GM23338 (cell line): ENCODE data around the gene LRRC27. TPM values are rescaled to one million over a fixed set of nuclear protein-coding genes. Genes with fewer than 3 reads are reported as not detected.

Source experiments
- ATAC-seq: fragments of 200-7000 bp; cut with Tn5 transposase; 3 replicates; pipeline ENCODE4 v1.9.1; 2020
- DNase-seq: peaks from one replicate; pipeline ENCODE4 v3.0.0-alpha.2; 2015; ENCODE audit warnings: low spot score
- H2AFZ ChIP-seq: fragments of 200-600 bp; sonication (generic); 2 replicates; pipeline ENCODE4 v1.8.0; 2016; ENCODE audit warnings: antibody characterized with exemption, mild to moderate bottlenecking, moderate library complexity
- H3F3A ChIP-seq: fragments of 200-600 bp; sonication (generic); replicated peaks from 2 replicates; pipeline ENCODE4 v1.8.0; 2017; ENCODE audit warnings: antibody characterized with exemption, mixed run types, low read depth
- H3K27ac ChIP-seq: fragments of 200-600 bp; sonication (generic); 2 replicates; pipeline ENCODE4 v1.6.1; 2016; ENCODE audit warnings: low read depth
- H3K27me3 ChIP-seq: fragments of 200-600 bp; sonication (generic); 2 replicates; pipeline ENCODE4 v1.8.0; 2016; ENCODE audit warnings: mild to moderate bottlenecking, mixed run types, moderate library complexity; ENCODE audit not compliant: insufficient read depth
- H3K36me3 ChIP-seq: fragments of 200-600 bp; sonication (generic); 2 replicates; pipeline ENCODE4 v1.8.0; 2016; ENCODE audit warnings: mild to moderate bottlenecking; ENCODE audit not compliant: insufficient read depth
- H3K4me1 ChIP-seq: fragments of 200-600 bp; sonication (generic); 2 replicates; pipeline ENCODE4 v1.8.0; 2016; ENCODE audit warnings: mild to moderate bottlenecking, moderate library complexity; ENCODE audit not compliant: insufficient read depth
- H3K4me2 ChIP-seq: fragments of 200-600 bp; sonication (generic); 2 replicates; pipeline ENCODE4 v1.7.1; 2017; ENCODE audit warnings: mixed run types
- H3K4me3 ChIP-seq: fragments of 200-600 bp; sonication (generic); 2 replicates; pipeline ENCODE4 v1.6.1; 2016; ENCODE audit warnings: mixed run types
- H3K79me2 ChIP-seq: fragments of 200-600 bp; sonication (generic); replicated peaks from 2 replicates; pipeline ENCODE4 v1.8.0; 2017; ENCODE audit warnings: mild to moderate bottlenecking; ENCODE audit not compliant: insufficient read depth
- H3K9me2 ChIP-seq: fragments of 200-600 bp; sonication (generic); 2 replicates; pipeline ENCODE4 v1.8.0; 2017; ENCODE audit not compliant: insufficient read depth
- H4K20me1 ChIP-seq: fragments of 200-600 bp; sonication (generic); replicated peaks from 2 replicates; pipeline ENCODE4 v1.8.0; 2017; ENCODE audit warnings: mild to moderate bottlenecking; ENCODE audit not compliant: insufficient read depth
- H3K27ac Mint-ChIP-seq: 2 replicates; pipeline ENCODE4 v1.8.0; 2020; ENCODE audit warnings: inconsistent platforms, mild to moderate bottlenecking, moderate library complexity, mixed read lengths
- H3K27me3 Mint-ChIP-seq: 3 replicates; pipeline ENCODE4 v1.8.0; 2022; ENCODE audit warnings: low read depth, mild to moderate bottlenecking, moderate library complexity, mixed read lengths, inconsistent platforms; ENCODE audit not compliant: insufficient read depth, poor library complexity
- H3K36me3 Mint-ChIP-seq: 3 replicates; pipeline ENCODE4 v1.8.0; 2021; ENCODE audit warnings: low read depth, mild to moderate bottlenecking, inconsistent platforms, moderate library complexity, mixed read lengths
- H3K4me1 Mint-ChIP-seq: 3 replicates; pipeline ENCODE4 v1.8.0; 2020; ENCODE audit warnings: mild to moderate bottlenecking, inconsistent platforms, mixed read lengths
- H3K4me3 Mint-ChIP-seq: 3 replicates; pipeline ENCODE4 v1.8.0; 2021; ENCODE audit warnings: moderate library complexity, mild to moderate bottlenecking, inconsistent platforms, mixed read lengths
- H3K9me3 Mint-ChIP-seq: 3 replicates; pipeline ENCODE4 v1.8.0; 2020; ENCODE audit warnings: moderate library complexity, mild to moderate bottlenecking, inconsistent platforms, mixed read lengths
- CREB1 ChIP-seq: fragments of 250-450 bp; sonication (Bioruptor Pico); IDR thresholded peaks from 2 replicates; pipeline ENCODE4 v1.5.0; 2020; ENCODE audit warnings: low read depth, mild to moderate bottlenecking, moderate library complexity
- CTCF ChIP-seq, 2 experiments: fragments of 200-600 bp in 1 of 2; sonication (generic) in 1 of 2; conservative IDR thresholded peaks; 2 replicates each; pipeline versions ENCODE4 v1.5.1 to v1.6.1; 2016 to 2017; ENCODE audit warnings: antibody characterized with exemption in 2 of 2, low read depth in 2 of 2, mild to moderate bottlenecking in 2 of 2, moderate library complexity in 1 of 2
- EZH2 ChIP-seq: fragments of 200-600 bp; sonication (generic); IDR thresholded peaks from one replicate; pipeline ENCODE4 v1.8.0; 2017; ENCODE audit warnings: antibody characterized with exemption, mild to moderate bottlenecking, low read depth; ENCODE audit not compliant: unreplicated experiment
- EZH2phosphoT487 ChIP-seq: fragments of 200-600 bp; sonication (generic); IDR thresholded peaks from one replicate; pipeline ENCODE4 v1.8.1; 2018; ENCODE audit warnings: antibody characterized with exemption; ENCODE audit not compliant: unreplicated experiment
- JUNB ChIP-seq: IDR thresholded peaks from one replicate; pipeline ENCODE4 v1.6.1; 2016; ENCODE audit warnings: antibody characterized with exemption; ENCODE audit not compliant: unreplicated experiment
- NANOG ChIP-seq: IDR thresholded peaks from 2 replicates; pipeline ENCODE4 v1.6.1; 2016; ENCODE audit warnings: antibody characterized with exemption, borderline replicate concordance
- POLR2AphosphoS5 ChIP-seq: IDR thresholded peaks from 2 replicates; pipeline ENCODE4 v1.6.1; 2016; ENCODE audit warnings: antibody characterized with exemption, low read depth
- STAT1 ChIP-seq: IDR thresholded peaks from one replicate; pipeline ENCODE4 v1.6.1; 2016; ENCODE audit warnings: antibody characterized with exemption; ENCODE audit not compliant: unreplicated experiment
- ZNF114 ChIP-seq: fragments of 250-450 bp; sonication (Bioruptor Pico); IDR thresholded peaks from 2 replicates; pipeline ENCODE4 v1.5.0; 2020; ENCODE audit warnings: mild to moderate bottlenecking, moderate library complexity
- ZNF331 ChIP-seq: fragments of 250-450 bp; sonication (Bioruptor Pico); IDR thresholded peaks from 2 replicates; pipeline ENCODE4 v1.5.0; 2020; ENCODE audit warnings: low read depth, mild to moderate bottlenecking, moderate library complexity
- polyA plus RNA-seq: library from polyadenylated mRNA; unstranded; fragments of >200 nt; fragmentation: Nextera tagmentation; extraction: Ambion mirVana; gene quantifications from 2 replicates; pipeline ENCODE4 v1.2.1, GENCODE V29; 2016
- total RNA-seq: library from RNA; depleted of rRNA; stranded (reverse); fragments of >200 nt; shearing (Covaris generic); gene quantifications from 2 replicates; pipeline ENCODE4 v1.2.3, GENCODE V29; 2014
- TF ChIP-seq, protein P1 (sequence below): IDR thresholded peaks from one replicate; pipeline ENCODE4 v1.6.1; 2018; ENCODE audit warnings: antibody characterized with exemption; ENCODE audit not compliant: unreplicated experiment
- TF ChIP-seq, protein P2 (sequence below): fragments of 250-450 bp; sonication (Bioruptor Pico); IDR thresholded peaks from 2 replicates; pipeline ENCODE4 v1.5.0; 2020; ENCODE audit warnings: mild to moderate bottlenecking, moderate library complexity
- TF ChIP-seq, protein P3 (sequence below): IDR thresholded peaks from 2 replicates; pipeline ENCODE4 v1.6.1; 2016; ENCODE audit warnings: antibody characterized with exemption

Gene LRRC27
- total and polyA plus RNA-seq, 2 experiments from 2014 or later = 2.9 to 3.5 TPM

GRCh38 chr10:132341017-132341416 lies 9.0 kb downstream of the LRRC27 start:
- no peak overlapping the region for H2AFZ ChIP-seq
- peaks cover 16% of the 10 kb centered on the region for H3K4me1 Mint-ChIP-seq
- no peaks in the 10 kb centered on the region for H3K9me3 Mint-ChIP-seq
- no peak overlapping the region for H3K4me3 Mint-ChIP-seq
- H3K4me2 ChIP-seq = no peak overlapping the region
- H3K36me3 Mint-ChIP-seq = peaks cover 3% of the 10 kb centered on the region; the same call in 1 of the 3 replicates
- TF ChIP-seq CREB1 (CRISPR knock-in tag) = no peak
- no peak for TF ChIP-seq JUNB
- no peak for TF ChIP-seq ZNF331 (CRISPR knock-in tag)
- no peak for TF ChIP-seq NANOG
- no peak for TF ChIP-seq STAT1
- TF ChIP-seq EZH2phosphoT487 = no peak
- TF ChIP-seq ZNF114 (CRISPR knock-in tag) = no peak
- no peak for TF ChIP-seq POLR2AphosphoS5
- no peak for TF ChIP-seq EZH2
- TF ChIP-seq, protein P1, sequence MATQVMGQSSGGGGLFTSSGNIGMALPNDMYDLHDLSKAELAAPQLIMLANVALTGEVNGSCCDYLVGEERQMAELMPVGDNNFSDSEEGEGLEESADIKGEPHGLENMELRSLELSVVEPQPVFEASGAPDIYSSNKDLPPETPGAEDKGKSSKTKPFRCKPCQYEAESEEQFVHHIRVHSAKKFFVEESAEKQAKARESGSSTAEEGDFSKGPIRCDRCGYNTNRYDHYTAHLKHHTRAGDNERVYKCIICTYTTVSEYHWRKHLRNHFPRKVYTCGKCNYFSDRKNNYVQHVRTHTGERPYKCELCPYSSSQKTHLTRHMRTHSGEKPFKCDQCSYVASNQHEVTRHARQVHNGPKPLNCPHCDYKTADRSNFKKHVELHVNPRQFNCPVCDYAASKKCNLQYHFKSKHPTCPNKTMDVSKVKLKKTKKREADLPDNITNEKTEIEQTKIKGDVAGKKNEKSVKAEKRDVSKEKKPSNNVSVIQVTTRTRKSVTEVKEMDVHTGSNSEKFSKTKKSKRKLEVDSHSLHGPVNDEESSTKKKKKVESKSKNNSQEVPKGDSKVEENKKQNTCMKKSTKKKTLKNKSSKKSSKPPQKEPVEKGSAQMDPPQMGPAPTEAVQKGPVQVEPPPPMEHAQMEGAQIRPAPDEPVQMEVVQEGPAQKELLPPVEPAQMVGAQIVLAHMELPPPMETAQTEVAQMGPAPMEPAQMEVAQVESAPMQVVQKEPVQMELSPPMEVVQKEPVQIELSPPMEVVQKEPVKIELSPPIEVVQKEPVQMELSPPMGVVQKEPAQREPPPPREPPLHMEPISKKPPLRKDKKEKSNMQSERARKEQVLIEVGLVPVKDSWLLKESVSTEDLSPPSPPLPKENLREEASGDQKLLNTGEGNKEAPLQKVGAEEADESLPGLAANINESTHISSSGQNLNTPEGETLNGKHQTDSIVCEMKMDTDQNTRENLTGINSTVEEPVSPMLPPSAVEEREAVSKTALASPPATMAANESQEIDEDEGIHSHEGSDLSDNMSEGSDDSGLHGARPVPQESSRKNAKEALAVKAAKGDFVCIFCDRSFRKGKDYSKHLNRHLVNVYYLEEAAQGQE = no peak
- TF ChIP-seq CTCF (conservative IDR thresholded peaks at IDR 0.05; ENCODE audit: low read depth in 2 of 2) = no peak
- TF ChIP-seq, protein P2, sequence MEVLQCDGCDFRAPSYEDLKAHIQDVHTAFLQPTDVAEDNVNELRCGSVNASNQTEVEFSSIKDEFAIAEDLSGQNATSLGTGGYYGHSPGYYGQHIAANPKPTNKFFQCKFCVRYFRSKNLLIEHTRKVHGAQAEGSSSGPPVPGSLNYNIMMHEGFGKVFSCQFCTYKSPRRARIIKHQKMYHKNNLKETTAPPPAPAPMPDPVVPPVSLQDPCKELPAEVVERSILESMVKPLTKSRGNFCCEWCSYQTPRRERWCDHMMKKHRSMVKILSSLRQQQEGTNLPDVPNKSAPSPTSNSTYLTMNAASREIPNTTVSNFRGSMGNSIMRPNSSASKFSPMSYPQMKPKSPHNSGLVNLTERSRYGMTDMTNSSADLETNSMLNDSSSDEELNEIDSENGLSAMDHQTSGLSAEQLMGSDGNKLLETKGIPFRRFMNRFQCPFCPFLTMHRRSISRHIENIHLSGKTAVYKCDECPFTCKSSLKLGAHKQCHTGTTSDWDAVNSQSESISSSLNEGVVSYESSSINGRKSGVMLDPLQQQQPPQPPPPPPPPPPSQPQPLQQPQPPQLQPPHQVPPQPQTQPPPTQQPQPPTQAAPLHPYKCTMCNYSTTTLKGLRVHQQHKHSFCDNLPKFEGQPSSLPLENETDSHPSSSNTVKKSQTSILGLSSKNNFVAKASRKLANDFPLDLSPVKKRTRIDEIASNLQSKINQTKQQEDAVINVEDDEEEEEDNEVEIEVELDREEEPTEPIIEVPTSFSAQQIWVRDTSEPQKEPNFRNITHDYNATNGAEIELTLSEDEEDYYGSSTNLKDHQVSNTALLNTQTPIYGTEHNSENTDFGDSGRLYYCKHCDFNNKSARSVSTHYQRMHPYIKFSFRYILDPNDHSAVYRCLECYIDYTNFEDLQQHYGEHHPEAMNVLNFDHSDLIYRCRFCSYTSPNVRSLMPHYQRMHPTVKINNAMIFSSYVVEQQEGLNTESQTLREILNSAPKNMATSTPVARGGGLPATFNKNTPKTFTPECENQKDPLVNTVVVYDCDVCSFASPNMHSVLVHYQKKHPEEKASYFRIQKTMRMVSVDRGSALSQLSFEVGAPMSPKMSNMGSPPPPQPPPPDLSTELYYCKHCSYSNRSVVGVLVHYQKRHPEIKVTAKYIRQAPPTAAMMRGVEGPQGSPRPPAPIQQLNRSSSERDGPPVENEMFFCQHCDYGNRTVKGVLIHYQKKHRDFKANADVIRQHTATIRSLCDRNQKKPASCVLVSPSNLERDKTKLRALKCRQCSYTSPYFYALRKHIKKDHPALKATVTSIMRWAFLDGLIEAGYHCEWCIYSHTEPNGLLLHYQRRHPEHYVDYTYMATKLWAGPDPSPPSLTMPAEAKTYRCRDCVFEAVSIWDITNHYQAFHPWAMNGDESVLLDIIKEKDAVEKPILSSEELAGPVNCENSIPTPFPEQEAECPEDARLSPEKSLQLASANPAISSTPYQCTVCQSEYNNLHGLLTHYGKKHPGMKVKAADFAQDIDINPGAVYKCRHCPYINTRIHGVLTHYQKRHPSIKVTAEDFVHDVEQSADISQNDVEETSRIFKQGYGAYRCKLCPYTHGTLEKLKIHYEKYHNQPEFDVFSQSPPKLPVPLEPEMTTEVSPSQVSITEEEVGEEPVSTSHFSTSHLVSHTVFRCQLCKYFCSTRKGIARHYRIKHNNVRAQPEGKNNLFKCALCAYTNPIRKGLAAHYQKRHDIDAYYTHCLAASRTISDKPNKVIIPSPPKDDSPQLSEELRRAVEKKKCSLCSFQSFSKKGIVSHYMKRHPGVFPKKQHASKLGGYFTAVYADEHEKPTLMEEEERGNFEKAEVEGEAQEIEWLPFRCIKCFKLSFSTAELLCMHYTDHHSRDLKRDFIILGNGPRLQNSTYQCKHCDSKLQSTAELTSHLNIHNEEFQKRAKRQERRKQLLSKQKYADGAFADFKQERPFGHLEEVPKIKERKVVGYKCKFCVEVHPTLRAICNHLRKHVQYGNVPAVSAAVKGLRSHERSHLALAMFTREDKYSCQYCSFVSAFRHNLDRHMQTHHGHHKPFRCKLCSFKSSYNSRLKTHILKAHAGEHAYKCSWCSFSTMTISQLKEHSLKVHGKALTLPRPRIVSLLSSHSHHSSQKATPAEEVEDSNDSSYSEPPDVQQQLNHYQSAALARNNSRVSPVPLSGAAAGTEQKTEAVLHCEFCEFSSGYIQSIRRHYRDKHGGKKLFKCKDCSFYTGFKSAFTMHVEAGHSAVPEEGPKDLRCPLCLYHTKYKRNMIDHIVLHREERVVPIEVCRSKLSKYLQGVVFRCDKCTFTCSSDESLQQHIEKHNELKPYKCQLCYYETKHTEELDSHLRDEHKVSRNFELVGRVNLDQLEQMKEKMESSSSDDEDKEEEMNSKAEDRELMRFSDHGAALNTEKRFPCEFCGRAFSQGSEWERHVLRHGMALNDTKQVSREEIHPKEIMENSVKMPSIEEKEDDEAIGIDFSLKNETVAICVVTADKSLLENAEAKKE (CRISPR knock-in tag) = no peak
- TF ChIP-seq, protein P3, sequence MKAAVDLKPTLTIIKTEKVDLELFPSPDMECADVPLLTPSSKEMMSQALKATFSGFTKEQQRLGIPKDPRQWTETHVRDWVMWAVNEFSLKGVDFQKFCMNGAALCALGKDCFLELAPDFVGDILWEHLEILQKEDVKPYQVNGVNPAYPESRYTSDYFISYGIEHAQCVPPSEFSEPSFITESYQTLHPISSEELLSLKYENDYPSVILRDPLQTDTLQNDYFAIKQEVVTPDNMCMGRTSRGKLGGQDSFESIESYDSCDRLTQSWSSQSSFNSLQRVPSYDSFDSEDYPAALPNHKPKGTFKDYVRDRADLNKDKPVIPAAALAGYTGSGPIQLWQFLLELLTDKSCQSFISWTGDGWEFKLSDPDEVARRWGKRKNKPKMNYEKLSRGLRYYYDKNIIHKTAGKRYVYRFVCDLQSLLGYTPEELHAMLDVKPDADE = no peak
- H4K20me1 ChIP-seq = no peaks in the 10 kb centered on the region
- peaks cover 7% of the 10 kb centered on the region; the same call in 1 of the 2 replicates for H3K4me1 ChIP-seq
- H3K27me3 ChIP-seq = no peaks in the 10 kb centered on the region
- H3K4me3 ChIP-seq = no peak overlapping the region
- no peak overlapping the region for H3K27ac Mint-ChIP-seq
- ATAC-seq (no peak), DNase-seq (no peak)
- H3K27ac ChIP-seq = no peak overlapping the region
- no peaks in the 10 kb centered on the region for H3K36me3 ChIP-seq
- H3K9me2 ChIP-seq = no peaks in the 10 kb centered on the region
- H3K27me3 Mint-ChIP-seq = peaks cover 2% of the 10 kb centered on the region
- H3F3A ChIP-seq = 0 out of 2 replicates have a peak, but pooled peaks cover 4% of the 10 kb centered on the region
- no peaks in the 10 kb centered on the region for H3K79me2 ChIP-seq
